Breast epithelium (tissue), 4 donors: Measurements from ENCODE around the gene MCTP2. TPM values are rescaled to one million over a fixed set of nuclear protein-coding genes. Genes with fewer than 3 reads are reported as not detected.

Source experiments
- DNase-seq, 2 donors: peaks; one replicate each; pipeline ENCODE4 v3.0.0-alpha.2; 2019; ENCODE audit warnings: low spot score in 2 of 2
- H3K27ac ChIP-seq, 2 donors: fragments of 200-600 bp; sonication (generic) in 1 of 2; one replicate each; pipeline ENCODE4 v1.5.1; 2016 to 2019; ENCODE audit warnings: mild to moderate bottlenecking in 1 of 2
- H3K27me3 ChIP-seq, 2 donors: fragments of 200-600 bp; sonication (generic) in 1 of 2; one replicate each; pipeline versions ENCODE4 v1.5.1 to v1.6.0; 2017 to 2019; ENCODE audit warnings: control low read depth in 1 of 2, mild to moderate bottlenecking in 1 of 2
- H3K36me3 ChIP-seq: fragments of 200-600 bp; one replicate; pipeline ENCODE4 v1.5.1; 2019
- H3K4me1 ChIP-seq, 2 donors: fragments of 200-600 bp; sonication (generic); one replicate each; pipeline ENCODE4 v1.5.1; 2016 to 2019; ENCODE audit warnings: control low read depth in 1 of 2
- H3K4me3 ChIP-seq, 3 donors: fragments of 200-600 bp; sonication (generic); 1 replicate in 2 of 3; 2 replicates in 1 of 3; pipeline ENCODE4 v1.5.1; 2016 to 2019; ENCODE audit warnings: mild to moderate bottlenecking in 3 of 3, moderate library complexity in 2 of 3
- H3K9me3 ChIP-seq, 2 donors: fragments of 200-600 bp; sonication (generic) in 1 of 2; one replicate each; pipeline ENCODE4 v1.5.1; 2016 to 2019; ENCODE audit warnings: control low read depth in 1 of 2
- CTCF ChIP-seq, 3 donors: fragments of 450-650 bp; IDR thresholded peaks; one replicate each; pipeline ENCODE4 v1.5.1; 2016 to 2017; ENCODE audit warnings: antibody characterized with exemption in 3 of 3, mild to moderate bottlenecking in 3 of 3, moderate library complexity in 3 of 3
- POLR2A ChIP-seq: fragments of 450-650 bp; IDR thresholded peaks from one replicate; pipeline ENCODE4 v1.6.1; 2016; ENCODE audit warnings: antibody characterized with exemption, mild to moderate bottlenecking, moderate library complexity
- POLR2AphosphoS5 ChIP-seq, 3 donors: sonication (generic); formaldehyde crosslinking; IDR thresholded peaks; one replicate each; pipeline ENCODE4 v1.6.1; 2017; ENCODE audit warnings: antibody characterized with exemption in 3 of 3
- intact Hi-C: fragments of 100-400 bp; cut with DNase I; formaldehyde crosslinking; loops from one replicate; pipeline ENCODE4 v1.15.1; 2023; ENCODE audit warnings: low total_unique reads
- total RNA-seq, 3 donors: library from RNA; depleted of rRNA; stranded (reverse); fragments of >200 nt; gene quantifications; one replicate each; pipeline ENCODE4 v1.1.0, GENCODE V29; 2016

The MCTP2 gene
- total RNA-seq, 3 donors from 2014 or later, result 6.4 to 46.2 (median 25.9) TPM

- H3K27me3 ChIP-seq, result no peaks in the 10 kb centered on the region
- H3K4me3 ChIP-seq, result no peak overlapping the region
- intact Hi-C loops, result no loop called here
- no peaks in the 10 kb centered on the region for H3K4me1 ChIP-seq
- no peaks in the 10 kb centered on the region for H3K9me3 ChIP-seq
- H3K36me3 ChIP-seq, result no peaks in the 10 kb centered on the region
- no peak for TF ChIP-seq CTCF (IDR thresholded peaks at IDR 0.05)
- no peak for TF ChIP-seq POLR2A
- no peak for TF ChIP-seq POLR2AphosphoS5 (IDR thresholded peaks at IDR 0.05)
- no peak for DNase-seq
- no peak overlapping the region for H3K27ac ChIP-seq
Observed at GRCh38 chr15:94400526-94401298, 169.4 kb downstream of the MCTP2 start.

GRCh38 chr15:94403331-94403730 lies 172.0 kb downstream of the MCTP2 start:
- DNase-seq, result no peak
- H3K27ac ChIP-seq, result no peak overlapping the region
- intact Hi-C loops, result no loop called here
- no peaks in the 10 kb centered on the region for H3K27me3 ChIP-seq
- no peaks in the 10 kb centered on the region for H3K9me3 ChIP-seq
- no peak for TF ChIP-seq CTCF (IDR thresholded peaks at IDR 0.05)
- TF ChIP-seq POLR2AphosphoS5 (IDR thresholded peaks at IDR 0.05), result no peak
- TF ChIP-seq POLR2A, result no peak
- no peaks in the 10 kb centered on the region for H3K4me1 ChIP-seq
- H3K36me3 ChIP-seq, result no peaks in the 10 kb centered on the region
- no peak overlapping the region for H3K4me3 ChIP-seq

- TF ChIP-seq CTCF (IDR thresholded peaks at IDR 0.05) (no peak), POLR2AphosphoS5 (IDR thresholded peaks at IDR 0.05) (no peak), POLR2A (no peak)
- Histone ChIP-seq H3K4me1 (no peaks in the 10 kb centered on the region), H3K27me3 (no peaks in the 10 kb centered on the region), H3K9me3 (no peaks in the 10 kb centered on the region), H3K27ac (no peak overlapping the region), H3K4me3 (no peak overlapping the region), H3K36me3 (no peaks in the 10 kb centered on the region)
- no peak for DNase-seq
- intact Hi-C loops, result no loop called here
Observed at GRCh38 chr15:94404733-94405283, 173.4 kb downstream of the MCTP2 start.

- no peaks in the 10 kb centered on the region for H3K4me1 ChIP-seq
- H3K36me3 ChIP-seq, result no peaks in the 10 kb centered on the region
- intact Hi-C loops, result no loop called here
Observed at GRCh38 chr15:94411285-94411684, 179.9 kb downstream of the MCTP2 start.

More at GRCh38 chr15:94411285-94411684, 179.9 kb downstream of the MCTP2 start:
- Histone ChIP-seq H3K27ac (no peak overlapping the region), H3K4me3 (no peak overlapping the region), H3K9me3 (no peaks in the 10 kb centered on the region), H3K27me3 (no peaks in the 10 kb centered on the region)
- DNase-seq, result no peak
- TF ChIP-seq POLR2AphosphoS5 (IDR thresholded peaks at IDR 0.05), result no peak
- TF ChIP-seq POLR2A, result no peak
- no peak for TF ChIP-seq CTCF (IDR thresholded peaks at IDR 0.05)
